GM21526 (cell line): ENCODE results near the gene KIAA1958.

ENCODE experiments used
- ATAC-seq: cut with Tn5 transposase; IDR thresholded peaks from one replicate; pipeline ENCODE4 v1.9.1; 2021; ENCODE audit warnings: moderate library complexity; ENCODE audit not compliant: unreplicated experiment, low FRiP score

Gene KIAA1958

GRCh38 chr9:112711050-112711689 lies 224.5 kb downstream of the KIAA1958 start:
- no peak for ATAC-seq

GRCh38 chr9:112712678-112713077 lies 226.1 kb downstream of the KIAA1958 start:
- ATAC-seq, result no peak

GRCh38 chr9:112717661-112718331 lies 231.2 kb downstream of the KIAA1958 start, which contains the start of gene INIP:
INIP (minus strand) TSS chr9:112718117; CDS start chr9:112716485, 1,632 bp downstream.
- peak; percentile 95 for ATAC-seq
